DMS114 treated with DMSO at 0.1 percent for 48 hours (cell line): Measurements from ENCODE around the gene ZMYM3.

Experiments used
- DNase-seq: peaks from one replicate; lab custom pipeline; 2025; ENCODE audit not compliant: unreplicated experiment; lab: John Stamatoyannopoulos, UW

ZMYM3 gene

GRCh38 chrX:71253253-71254091 is 468 bp downstream of the ZMYM3 start:
- DNase-seq = no peak

- DNase-seq = no peak
Observed at GRCh38 chrX:71252221-71252620, 1.7 kb downstream of the ZMYM3 start.

GRCh38 chrX:71251466-71251973 is 2.4 kb downstream of the ZMYM3 start:
- DNase-seq = no peak

GRCh38 chrX:71250841-71251240 is 3.1 kb downstream of the ZMYM3 start:
- DNase-seq = no peak

DNA sequence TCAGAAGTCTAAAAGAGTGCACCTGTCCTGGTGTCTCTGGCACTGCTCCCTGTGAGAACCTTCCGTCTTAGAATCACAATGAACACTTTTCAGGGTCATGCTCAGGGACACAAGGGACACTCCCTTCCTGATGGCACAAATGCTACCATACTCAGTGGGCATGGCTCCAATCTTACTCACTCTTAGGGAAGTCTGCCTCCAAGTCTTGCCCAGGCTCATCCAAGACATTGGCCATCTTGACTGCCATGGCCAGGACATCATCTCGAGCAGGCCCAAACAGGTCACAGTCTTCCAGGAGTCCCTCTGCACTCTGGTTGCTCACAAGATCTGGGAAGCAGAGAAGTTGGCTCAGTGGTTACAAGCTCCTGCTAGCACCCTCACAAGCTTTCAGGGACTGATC is 8.8 kb downstream of the ZMYM3 start:
- no peak for DNase-seq

- DNase-seq = no peak
Observed at GRCh38 chrX:71244359-71245128, 9.4 kb downstream of the ZMYM3 start.

GRCh38 chrX:71241301-71241700 is 12.6 kb downstream of the ZMYM3 start:
- DNase-seq = no peak

GRCh38 chrX:71239781-71240180 is 14.2 kb downstream of the ZMYM3 start:
- no peak for DNase-seq

DNA sequence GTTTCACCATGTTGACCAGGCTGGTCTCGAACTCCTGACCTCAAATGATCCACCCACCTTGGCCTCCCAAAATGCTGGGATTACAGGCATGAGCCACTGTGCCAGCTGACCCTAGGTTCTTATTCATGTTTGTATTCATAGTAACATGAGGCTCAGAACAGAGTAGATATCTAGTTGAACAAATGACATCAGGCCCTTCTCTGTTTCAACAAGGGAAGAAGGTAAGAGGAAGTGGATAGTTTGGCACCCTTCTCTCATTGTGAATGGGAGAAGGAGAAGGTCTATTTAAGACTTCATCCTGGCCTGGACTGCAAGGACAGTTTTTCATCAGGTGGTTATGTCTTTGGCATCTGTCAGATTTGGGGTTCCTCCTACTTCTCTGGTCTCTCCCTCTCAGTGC is 17.1 kb downstream of the ZMYM3 start:
- DNase-seq = no peak

DNA sequence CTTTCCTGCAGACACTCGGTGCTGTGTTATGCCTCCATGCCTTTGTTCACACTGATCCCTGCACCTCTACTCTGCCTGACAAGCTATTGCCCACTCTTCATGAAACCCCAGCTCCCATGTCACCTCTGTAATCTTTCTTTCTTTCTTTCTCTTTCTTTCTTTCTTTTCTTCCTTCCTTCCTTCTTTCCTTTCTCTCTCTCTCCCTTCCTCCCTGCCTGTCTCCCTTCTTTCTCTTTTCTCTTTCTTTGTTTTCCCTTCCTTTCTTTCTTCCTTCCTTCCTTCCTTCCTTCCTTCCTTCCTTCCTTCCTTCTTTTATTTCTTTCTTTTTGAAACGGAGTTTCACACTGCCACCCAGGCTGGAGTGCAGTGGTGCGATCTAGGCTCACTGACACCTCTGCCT is 18.5 kb downstream of the ZMYM3 start:
- no peak for DNase-seq

GRCh38 chrX:71228063-71228642 is 25.8 kb downstream of the ZMYM3 start:
- DNase-seq = no peak

- no peak for DNase-seq
Observed at GRCh38 chrX:71227370-71228062, 26.4 kb downstream of the ZMYM3 start.

GRCh38 chrX:71225676-71226075 is 28.3 kb downstream of the ZMYM3 start:
- DNase-seq = no peak

GRCh38 chrX:71225009-71225408 is 28.9 kb downstream of the ZMYM3 start:
- DNase-seq = no peak

DNA sequence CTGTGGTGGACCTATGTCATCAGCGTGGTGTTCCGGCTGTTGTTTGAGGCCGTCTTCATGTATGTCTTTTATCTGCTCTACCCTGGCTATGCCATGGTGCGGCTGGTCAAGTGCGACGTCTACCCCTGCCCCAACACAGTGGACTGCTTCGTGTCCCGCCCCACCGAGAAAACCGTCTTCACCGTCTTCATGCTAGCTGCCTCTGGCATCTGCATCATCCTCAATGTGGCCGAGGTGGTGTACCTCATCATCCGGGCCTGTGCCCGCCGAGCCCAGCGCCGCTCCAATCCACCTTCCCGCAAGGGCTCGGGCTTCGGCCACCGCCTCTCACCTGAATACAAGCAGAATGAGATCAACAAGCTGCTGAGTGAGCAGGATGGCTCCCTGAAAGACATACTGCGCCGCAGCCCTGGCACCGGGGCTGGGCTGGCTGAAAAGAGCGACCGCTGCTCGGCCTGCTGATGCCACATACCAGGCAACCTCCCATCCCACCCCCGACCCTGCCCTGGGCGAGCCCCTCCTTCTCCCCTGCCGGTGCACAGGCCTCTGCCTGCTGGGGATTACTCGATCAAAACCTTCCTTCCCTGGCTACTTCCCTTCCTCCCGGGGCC is 29.7 kb downstream of the ZMYM3 start:
- DNase-seq = no peak

- no peak for DNase-seq
Observed at GRCh38 chrX:71222929-71223328, 31.0 kb downstream of the ZMYM3 start, which contains the start of gene GJB1. Gene GJB1, plus strand, starts transcription at chrX:71223224. Its CDS starts 484 bp downstream, at chrX:71223708.

DNA sequence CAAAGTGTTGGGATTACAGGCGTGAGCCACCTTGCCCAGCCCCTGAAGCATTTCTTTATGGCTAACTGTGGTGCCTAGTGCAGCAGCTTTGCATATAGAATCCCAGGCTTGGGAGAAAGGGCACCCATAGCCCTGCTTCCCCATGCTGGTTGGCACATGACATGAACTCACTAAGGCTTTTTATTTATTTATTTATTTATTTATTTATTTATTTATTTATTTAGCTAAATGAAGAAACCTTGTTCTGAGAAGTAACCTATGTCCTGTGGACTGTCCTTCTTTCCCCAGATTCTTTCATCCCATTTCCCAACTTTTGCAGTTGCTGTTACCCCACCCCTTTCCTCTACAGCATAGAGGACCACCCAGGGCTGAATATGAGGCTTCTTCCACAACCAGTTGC is 32.8 kb downstream of the ZMYM3 start:
- DNase-seq = no peak

GRCh38 chrX:71217298-71217697 is 36.6 kb downstream of the ZMYM3 start:
- no peak for DNase-seq

DNA sequence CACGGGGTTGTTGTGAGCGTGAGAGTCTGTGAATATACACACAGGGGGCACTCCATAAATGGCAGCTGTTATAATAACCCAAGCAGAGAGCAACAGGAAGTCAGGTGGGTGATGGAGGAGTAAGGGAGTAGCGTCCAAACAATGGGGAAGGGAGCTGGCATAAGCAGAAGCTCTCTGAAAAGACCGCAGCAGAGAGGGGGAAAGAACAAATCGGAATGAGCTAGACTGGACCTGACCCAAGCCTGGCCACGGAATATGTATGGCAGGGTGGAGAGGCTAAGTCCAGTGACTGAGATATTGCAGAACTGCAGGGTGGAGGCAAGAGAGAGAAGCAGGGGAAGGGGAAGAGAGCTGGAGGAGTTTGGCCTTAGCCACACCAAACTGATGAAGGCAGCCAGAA is 37.5 kb downstream of the ZMYM3 start:
- no peak for DNase-seq

- no peak for DNase-seq
Observed at GRCh38 chrX:71215338-71215912, 38.5 kb downstream of the ZMYM3 start.
